Stimulated activated CD8-positive, alpha-beta memory T cell treated with anti-CD3 and anti-CD28 coated beads, Interleukin-7, amount 100 ng/mL, for 24 hours (primary cell): ENCODE data around the gene CLEC16A.
"Not testable (repeated sequence)": the region's sequence is repeated elsewhere in the genome, so short reads cannot be mapped to it uniquely, and the experiment has no call there.

ENCODE experiments used
- DNase-seq: peaks from one replicate; pipeline ENCODE4 v3.0.0-alpha.2; 2020; ENCODE audit warnings: low read depth

CLEC16A gene

GRCh38 chr16:10926094-10926493 lies 18.3 kb upstream of the CLEC16A start:
- no peak for DNase-seq

DNA sequence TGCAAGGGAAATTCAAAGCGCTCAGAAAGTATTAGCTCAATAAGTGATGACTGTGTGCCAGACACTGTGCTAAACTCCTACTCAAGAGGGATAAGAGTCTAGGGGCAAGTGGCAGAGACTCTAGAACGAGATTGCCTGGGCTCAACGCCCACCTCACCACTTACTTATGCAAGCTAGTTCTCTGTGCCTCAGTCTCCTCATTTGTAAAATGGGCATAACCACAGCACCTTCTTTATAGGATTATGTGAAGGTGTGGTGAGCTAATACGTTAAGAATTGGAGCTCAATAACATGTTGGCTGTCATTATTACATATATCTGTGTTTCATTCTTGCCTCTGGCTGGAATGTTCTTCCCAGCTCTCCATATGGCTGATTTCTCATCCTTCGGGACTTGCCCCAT lies 17.5 kb upstream of the CLEC16A start:
- no peak for DNase-seq

GRCh38 chr16:10927497-10928112 lies 16.8 kb upstream of the CLEC16A start:
- DNase-seq: no peak

DNA sequence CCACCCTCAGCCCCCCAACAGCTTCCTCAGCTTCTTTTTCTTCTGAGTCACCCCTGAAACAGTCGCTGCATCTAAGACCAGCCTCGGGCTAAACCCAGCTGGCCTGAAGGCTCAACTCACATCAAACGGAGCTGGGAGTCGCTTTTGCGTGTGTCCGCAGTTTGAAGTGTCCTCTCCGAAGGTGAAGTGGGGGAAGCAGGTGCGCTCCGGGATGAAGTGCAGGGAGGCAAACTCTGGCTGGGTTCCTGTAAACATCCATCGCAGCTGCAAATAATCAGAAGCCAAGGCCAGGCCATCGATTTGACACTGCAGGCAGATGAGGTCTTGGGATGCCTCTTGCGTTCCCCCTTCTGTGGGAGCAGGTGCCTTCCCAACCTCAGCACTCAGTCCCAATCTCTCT lies 15.3 kb upstream of the CLEC16A start:
- not testable (repeated sequence) for DNase-seq

DNA sequence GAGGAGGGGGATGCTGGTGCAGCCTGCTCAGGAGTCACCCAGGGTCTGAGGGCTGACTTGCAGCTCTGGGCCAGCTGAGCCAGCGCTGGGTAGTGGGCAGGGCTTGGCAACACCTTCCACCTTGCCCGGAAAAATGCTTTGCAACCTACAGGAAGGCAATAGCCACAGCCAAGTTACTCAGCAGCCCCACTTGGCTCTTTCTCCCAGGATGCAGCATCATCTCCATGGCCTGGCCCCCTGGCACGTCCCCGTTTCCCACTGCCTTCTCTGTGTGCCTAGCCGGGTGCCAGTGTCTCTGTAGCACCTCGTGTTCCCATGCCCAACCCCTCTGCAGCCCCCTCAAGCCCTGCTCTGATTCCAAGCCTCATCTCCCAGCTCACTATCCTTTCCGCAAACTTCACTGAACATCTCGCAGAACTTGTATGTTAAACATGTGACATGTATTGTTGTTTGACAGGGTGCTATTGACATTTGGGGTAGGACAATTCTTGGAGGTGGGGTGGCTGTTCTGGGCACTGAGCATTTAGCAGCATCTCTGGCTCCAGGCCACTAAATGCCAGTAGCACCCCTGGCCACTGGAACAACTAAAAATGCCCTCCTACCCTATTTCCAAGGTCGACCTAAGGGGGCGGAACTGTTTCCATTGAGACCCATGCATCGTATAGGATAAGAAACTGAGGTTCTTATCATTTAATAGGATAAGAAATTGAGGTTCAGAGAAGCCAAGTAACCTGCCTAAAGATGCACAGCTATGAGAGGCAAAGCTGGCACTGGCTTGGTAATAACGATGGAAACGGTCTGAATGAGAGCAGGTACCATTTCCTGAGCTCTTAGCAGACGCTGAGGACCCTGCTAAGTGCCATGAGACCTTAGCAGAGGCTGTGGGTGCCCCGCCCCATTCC lies 14.3 kb upstream of the CLEC16A start:
- no peak for DNase-seq

DNA sequence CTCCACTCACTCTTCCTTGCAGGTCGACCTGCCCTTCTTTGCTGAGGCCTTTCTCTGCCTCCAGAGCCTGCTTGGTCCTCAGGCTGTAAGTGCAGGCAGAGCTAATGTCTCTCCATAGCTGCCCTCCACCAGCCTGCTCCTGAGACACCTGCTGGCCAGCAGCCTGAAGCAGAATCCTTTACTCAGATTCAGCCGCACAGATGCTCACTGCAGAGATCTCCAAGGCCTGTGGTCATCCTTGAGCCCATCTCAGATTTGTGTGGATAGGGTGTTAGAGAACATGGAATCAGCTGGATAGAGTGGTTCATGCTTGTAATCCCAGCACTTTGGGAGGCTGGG lies 13.6 kb upstream of the CLEC16A start:
- DNase-seq: no peak

- DNase-seq: no peak
These were observed 13.2 kb upstream of the CLEC16A start for GRCh38 chr16:10931134-10931533.

DNA sequence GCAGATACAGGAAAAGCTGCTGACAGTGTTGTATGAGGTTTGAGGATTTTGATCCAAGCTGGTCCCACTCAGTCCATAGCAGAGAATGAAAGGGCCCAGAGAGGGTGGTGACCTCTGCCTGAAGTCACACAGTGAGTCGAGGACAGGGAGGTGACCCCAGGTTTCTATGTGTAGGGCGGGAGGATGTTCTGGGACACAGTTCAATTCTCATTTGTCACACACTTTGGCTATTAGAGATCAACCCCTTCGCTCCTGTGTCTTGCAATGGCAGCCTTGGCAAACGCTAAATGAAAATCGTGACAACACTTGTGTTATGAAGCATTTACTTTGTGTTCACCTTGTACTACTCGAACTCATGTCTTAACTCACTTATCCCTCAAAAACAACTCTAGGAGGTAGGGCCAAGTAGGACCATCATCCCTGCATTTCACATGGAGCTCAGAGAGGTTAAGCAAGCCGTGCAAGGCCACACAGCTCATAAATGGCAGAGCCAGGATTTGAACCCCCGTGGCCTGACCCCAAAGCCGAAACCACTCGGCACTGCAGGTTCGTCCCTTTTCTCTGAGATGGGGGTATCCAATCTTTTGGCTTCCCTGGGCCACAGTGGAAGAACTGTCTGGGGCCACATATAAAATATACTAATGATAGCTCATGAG lies 12.3 kb upstream of the CLEC16A start:
- no peak for DNase-seq

DNA sequence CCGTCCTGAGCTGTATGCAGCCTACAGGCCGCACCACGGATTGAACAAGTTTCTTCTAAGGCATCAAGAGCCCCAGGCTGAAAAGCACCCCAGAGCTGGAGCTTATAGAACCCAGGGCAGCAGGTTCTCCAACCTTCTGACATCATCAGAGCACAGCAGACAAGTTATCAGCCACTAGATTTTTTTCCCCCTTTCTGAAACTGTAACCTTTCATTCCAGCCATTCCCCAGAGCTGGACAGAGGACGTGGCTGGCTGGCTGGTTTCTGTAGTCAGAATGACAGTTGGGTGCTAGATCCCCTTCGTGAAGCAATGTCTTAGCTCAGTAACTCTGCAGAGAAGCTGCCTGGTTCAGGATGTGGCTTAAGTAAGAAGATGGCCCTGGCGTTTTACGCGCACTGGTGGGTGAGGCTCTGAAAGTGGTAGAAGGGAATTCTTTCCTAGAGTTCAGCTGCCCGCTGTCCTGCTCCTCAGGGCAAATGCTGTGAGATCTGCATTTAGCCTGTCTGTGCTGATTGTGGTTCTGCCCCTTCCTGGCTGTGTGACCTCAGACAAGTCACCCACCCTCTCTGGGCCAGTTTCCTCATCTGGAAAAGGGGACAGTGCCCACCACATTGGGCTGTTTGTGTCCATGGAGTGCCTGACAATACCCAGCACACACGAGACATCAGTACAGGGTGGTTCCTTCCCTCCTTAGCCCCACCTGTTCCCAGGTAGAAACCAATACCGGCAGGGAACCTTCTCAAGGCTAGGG lies 11.2 kb upstream of the CLEC16A start:
- no peak for DNase-seq

DNA sequence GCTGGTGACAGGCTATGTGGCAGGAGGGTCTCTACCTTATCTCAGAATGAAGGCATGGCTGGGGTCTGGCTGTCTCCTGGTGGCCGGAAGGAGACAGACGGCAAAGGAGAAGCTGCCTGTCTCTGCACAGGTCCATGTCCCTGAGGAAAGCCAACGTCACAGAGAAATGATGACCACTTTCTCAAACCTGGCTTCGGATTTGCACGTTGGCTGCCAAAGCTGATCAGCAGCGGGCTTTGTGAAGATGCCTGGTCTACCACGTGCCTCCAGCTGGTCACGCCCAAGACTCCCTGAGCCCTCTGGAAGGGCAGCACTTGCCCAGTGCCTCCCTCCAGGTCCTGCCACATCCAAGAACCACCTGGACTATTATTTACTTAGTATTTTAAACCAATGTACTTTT lies 10.5 kb upstream of the CLEC16A start:
- DNase-seq: no peak

DNA sequence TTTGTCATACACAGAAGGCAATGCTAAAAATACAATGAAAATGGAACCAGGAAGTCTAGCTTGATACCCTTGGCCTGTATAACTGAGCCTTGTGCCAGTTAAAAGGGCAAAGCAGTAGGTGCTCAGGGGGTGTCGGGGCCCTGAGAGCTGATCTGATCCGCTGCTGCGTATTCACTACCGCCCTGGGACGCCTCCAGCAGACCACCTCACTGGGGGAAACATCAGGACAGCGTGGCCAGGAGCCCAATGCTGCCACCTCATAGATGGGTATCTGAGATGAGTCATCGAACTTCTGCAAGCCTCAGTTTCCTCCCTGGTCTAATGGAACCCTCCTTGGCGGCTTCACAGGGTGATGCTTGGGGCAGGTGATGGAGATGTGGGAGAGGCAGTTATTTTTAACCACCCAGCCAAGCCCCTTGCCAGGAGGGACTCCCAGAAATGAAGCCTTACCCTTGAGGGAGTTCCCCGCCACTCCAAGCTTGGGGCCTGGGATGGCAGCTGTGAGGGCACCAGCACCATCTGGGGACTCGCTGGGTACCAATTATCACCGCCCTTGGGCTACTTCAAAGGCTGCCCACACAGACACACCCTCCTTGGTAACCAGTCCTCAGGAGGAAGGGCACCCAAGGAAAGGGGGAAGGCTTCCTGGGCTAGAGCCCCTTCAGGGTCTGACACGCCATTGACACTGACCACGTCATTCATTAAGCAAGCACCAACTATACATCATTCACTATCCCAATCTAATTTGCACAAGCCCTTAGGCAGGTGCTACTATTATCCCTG lies 9.8 kb upstream of the CLEC16A start:
- DNase-seq: no peak

- DNase-seq: no peak
These were observed 9.0 kb upstream of the CLEC16A start for GRCh38 chr16:10935226-10935915.

- DNase-seq: no peak
These were observed 7.9 kb upstream of the CLEC16A start for GRCh38 chr16:10936272-10936984.

GRCh38 chr16:10937068-10937859 lies 7.1 kb upstream of the CLEC16A start:
- DNase-seq: no peak

DNA sequence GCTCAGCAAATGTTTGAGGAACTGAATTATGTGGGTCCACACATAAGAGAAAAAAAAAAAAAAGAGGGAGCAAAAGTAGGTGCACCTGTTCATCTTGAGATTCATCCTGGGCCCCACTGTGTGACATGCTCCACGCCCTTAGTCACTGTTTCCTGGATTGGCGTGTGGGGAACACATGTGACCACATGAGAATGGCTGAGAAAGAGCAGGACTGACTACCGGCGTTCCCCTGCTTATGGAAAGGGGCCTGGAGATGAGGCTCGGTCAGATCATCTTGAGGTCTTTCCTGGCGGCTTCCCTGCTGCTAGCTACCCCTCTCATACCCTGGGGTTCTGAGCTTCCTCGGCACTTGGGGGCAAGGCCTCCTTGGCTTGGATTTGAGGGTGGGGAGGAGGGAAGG lies 6.0 kb upstream of the CLEC16A start:
- no peak for DNase-seq

- DNase-seq: no peak
These were observed 5.3 kb upstream of the CLEC16A start for GRCh38 chr16:10938796-10939648.

DNA sequence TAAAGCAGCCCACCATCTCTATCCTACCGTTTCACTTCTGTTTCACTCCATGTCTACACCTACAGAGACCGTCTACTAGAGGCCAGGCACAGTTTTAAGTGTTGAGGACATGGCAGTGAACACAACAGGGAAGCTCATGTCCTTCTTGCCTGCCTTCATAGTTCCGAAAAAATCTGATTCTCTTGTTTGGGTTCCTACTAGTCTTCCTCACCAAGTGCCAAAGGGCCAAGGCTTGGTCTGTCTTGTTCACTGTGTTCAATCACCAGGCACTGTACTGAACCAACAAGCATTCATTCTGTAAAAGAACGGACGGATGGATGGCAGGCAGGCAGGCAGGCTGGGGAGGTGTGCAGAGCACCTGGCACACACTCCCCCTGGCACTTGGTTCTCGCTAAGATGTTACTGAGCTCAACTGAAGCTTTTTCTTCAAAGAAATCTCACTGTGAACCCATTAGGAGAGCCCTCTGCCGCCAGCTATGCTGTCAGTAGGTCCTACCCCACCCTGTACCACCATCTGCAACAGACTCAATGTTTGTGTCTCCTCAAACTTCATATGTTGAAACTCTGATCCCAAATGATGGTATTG lies 4.6 kb upstream of the CLEC16A start:
- DNase-seq: no peak

DNA sequence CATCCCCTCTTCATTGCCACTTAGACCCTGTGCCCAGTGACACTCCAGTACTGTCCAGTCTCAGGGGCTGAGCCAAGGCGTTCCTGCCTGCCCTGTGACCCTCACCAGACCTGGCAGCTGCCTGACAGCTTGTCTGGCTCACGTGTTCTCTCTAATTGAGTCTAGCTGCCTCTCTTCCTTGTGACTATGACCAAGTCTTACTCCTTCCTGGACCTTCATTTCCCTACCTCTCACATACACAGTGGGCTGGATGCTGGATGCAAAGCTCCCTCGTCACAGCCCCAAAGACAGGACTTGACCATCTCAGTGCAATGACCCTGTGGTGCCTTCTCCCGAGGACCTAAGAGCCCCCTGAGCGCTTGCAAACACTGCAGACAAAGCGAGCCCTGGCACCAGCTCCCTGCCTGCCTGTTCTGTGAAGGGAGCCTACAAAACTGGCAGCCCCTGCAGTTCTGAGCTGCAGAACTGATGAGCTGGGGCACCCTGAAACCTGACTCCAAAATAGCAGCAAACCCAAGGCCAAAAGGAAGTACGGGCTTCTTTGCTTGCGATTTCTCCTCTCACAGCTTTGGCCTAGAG lies 3.8 kb upstream of the CLEC16A start:
- DNase-seq: no peak
